Naive B cell (primary cell): ENCODE results near the gene SEMA3F. TPM values are rescaled to one million over a fixed set of nuclear protein-coding genes. Genes with fewer than 3 reads are reported as not detected.

Experiments used
- ATAC-seq, 2 donors: fragments of 150-1000 bp; cut with Tn5 transposase; 2 replicates each; pipeline ENCODE4 v1.10.0; 2021; ENCODE audit warnings: low read depth in 2 of 2, mild to moderate bottlenecking in 2 of 2, moderate library complexity in 2 of 2
- DNase-seq: peaks from one replicate; pipeline ENCODE4 v3.0.0; 2022
- H3K27ac Mint-ChIP-seq, 6 donors: one replicate each; pipeline ENCODE4 v1.8.0; 2020 to 2022; ENCODE audit warnings: mild to moderate bottlenecking in 6 of 6, mixed read lengths in 6 of 6, moderate library complexity in 5 of 6, inconsistent platforms in 2 of 6
- H3K27me3 Mint-ChIP-seq, 3 donors: one replicate each; pipeline ENCODE4 v1.8.0; 2021 to 2022; ENCODE audit warnings: mixed read lengths in 3 of 3, mild to moderate bottlenecking in 1 of 3
- H3K36me3 Mint-ChIP-seq, 2 donors: one replicate each; pipeline ENCODE4 v1.8.0; 2020 to 2022; ENCODE audit warnings: mixed read lengths in 2 of 2, inconsistent platforms in 1 of 2, mild to moderate bottlenecking in 1 of 2
- H3K4me1 Mint-ChIP-seq, 3 donors: one replicate each; pipeline ENCODE4 v1.8.0; 2020 to 2022; ENCODE audit warnings: mixed read lengths in 3 of 3, inconsistent platforms in 1 of 3, mild to moderate bottlenecking in 1 of 3, moderate library complexity in 1 of 3
- H3K4me3 Mint-ChIP-seq, 8 donors: one replicate each; pipeline ENCODE4 v1.8.0; 2020 to 2022; ENCODE audit warnings: mild to moderate bottlenecking in 8 of 8, mixed read lengths in 8 of 8, moderate library complexity in 8 of 8, inconsistent platforms in 2 of 8
- H3K9me3 Mint-ChIP-seq, 7 donors: one replicate each; pipeline ENCODE4 v1.8.0; 2020 to 2022; ENCODE audit warnings: mixed read lengths in 7 of 7, mild to moderate bottlenecking in 5 of 7, inconsistent platforms in 2 of 7, moderate library complexity in 1 of 7
- polyA plus RNA-seq, 6 donors: library from polyadenylated mRNA; unstranded; fragments of 300-500 nt; fragmentation: Illumina TruSeq; gene quantifications; one replicate each; pipeline ENCODE4 v1.2.3, GENCODE V29; 2021; ENCODE audit warnings: low read depth in 6 of 6

SEMA3F gene
- polyA plus RNA-seq, 6 donors from 2014 or later = not detected

DNA sequence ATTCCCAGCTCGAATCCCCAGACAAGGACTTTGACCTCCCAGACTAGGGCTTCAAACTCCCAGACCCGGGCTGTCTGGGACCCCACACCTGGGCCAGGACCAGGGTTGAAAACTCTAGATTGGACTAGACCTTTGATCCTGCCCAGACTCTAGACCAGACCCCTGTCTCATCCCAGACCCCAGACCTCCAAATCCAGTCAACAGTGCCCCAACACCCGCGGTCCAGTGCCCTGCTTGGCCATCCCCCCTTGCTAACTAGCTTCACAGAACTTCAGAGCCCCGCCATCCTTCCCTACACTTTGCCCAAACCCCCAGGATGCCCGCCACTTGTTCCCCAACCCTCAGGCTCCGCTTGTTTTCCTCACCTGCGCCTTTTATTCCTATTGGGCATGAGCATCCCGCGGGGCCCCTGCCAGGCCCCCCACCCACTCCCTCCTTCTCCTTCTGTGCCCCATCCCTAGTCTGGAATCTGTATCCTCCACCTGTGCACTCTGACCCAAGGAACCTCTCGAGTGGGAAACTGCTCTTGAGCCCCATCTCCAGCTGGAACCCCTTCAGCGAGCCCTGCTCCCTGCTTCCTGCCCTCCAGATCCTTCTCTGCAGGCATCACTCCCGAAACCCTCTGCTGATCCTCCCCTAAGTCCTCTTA lies 81.5 kb downstream of the SEMA3F start:
- Mint-ChIP-seq H3K27me3 (no peaks in the 10 kb centered on the region), H3K4me3 (peak overlapping the region; percentile 90 to 100 (median 98)), H3K4me1 (peaks cover 53 to 70% (median 67%) of the 10 kb centered on the region in 3 donors), H3K27ac (peak overlapping the region; percentile 85 to 97 (median 95)), H3K36me3 (peaks cover 0 to 11% of the 10 kb centered on the region in 2 donors), H3K9me3 (no peaks in the 10 kb centered on the region)
- DNase-seq = no peak
- no peak for ATAC-seq

DNA sequence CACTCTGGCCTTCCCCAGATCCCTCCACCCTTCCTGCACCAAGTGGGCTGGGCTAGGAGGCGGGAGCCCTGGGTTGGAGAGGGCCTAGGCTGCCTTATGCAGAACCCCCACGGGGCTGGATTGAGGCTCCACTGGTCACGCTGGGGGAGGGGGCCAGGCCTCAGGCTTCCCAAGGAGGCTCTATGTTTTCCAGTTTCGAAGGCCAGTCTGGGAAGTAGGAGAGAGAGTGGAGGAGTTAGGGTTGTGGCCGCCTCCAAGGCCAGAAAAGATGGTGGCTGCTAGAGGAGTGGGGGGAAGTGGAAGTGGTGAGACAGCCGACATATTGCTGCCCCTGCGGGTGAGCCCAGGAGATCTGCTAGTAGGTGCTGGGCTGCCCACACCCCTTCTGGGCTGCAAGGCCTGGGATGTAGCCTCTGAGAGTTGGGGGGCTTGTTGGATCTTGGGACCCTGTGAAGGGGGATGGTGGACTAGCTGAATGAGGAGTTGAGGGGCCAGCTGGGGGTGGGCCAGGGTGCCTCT lies 82.1 kb downstream of the SEMA3F start:
- Mint-ChIP-seq H3K4me1 (peaks cover 58 to 75% (median 73%) of the 10 kb centered on the region in 3 donors), H3K36me3 (peaks cover 0 to 11% of the 10 kb centered on the region in 2 donors), H3K4me3 (peak overlapping the region; percentile 90 to 100 (median 98)), H3K27me3 (no peaks in the 10 kb centered on the region), H3K27ac (peak overlapping the region; percentile 89 to 97 (median 96)), H3K9me3 (no peaks in the 10 kb centered on the region)
- peak; percentile 39 for DNase-seq
- no peak for ATAC-seq

DNA sequence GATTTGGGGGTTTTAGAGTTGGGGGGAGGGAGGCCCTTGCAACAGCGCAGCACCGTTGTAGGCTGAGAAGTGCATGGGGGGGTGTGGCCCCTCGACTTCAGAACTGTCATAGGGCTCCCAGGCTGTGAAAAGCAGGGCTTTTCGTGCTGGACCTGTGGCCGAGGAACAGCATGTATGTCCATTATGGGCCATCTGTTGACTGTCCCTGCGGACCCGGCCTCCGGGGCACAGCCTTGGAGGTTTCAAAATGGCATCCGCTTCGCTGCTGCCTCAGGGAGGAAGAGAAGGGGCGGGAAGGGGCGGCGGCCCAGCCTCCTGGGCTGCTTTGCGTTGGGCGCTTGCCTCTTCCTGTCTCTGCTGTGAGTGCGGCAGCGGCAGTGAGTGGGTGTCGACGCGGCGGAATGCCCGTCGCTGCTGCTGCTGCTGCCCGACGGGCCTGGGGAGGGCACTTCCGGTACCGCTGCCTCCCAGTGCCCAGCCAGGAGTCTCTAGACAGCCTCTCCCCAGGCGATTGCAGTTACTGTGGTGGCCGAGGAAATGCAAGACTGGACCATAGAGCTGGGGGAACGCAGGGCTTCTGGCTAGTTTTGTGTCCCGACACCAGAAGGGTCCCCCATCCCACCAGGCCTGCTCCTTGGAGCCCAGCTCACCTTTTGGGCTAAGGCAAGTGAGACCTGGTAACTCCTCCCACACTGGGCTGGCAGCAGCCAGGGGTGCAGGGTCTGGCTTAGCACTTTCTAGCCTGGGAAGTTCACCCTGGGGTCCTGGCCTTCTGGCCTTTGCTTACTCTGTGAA lies 82.8 kb downstream of the SEMA3F start:
- H3K4me3 Mint-ChIP-seq = peak overlapping the region; percentile 90 to 100 (median 98)
- peak overlapping the region; percentile 89 to 97 (median 96) for H3K27ac Mint-ChIP-seq
- ATAC-seq = peak; percentile 36 to 44
- peaks cover 0 to 11% of the 10 kb centered on the region in 2 donors for H3K36me3 Mint-ChIP-seq
- no peaks in the 10 kb centered on the region for H3K27me3 Mint-ChIP-seq
- H3K9me3 Mint-ChIP-seq = no peaks in the 10 kb centered on the region
- DNase-seq = peak; percentile 84
- H3K4me1 Mint-ChIP-seq = peaks cover 58 to 80% (median 76%) of the 10 kb centered on the region in 3 donors

GRCh38 chr3:50238549-50239026 lies 83.5 kb downstream of the SEMA3F start:
- Mint-ChIP-seq H3K4me1 (peaks cover 56 to 81% (median 76%) of the 10 kb centered on the region in 3 donors), H3K4me3 (peak overlapping the region; percentile 90 to 100 (median 98)), H3K9me3 (no peaks in the 10 kb centered on the region), H3K27me3 (no peaks in the 10 kb centered on the region), H3K27ac (peak overlapping the region in 5 of 6 donors; percentile 27 to 97 (median 96)), H3K36me3 (peaks cover 0 to 11% of the 10 kb centered on the region in 2 donors)
- DNase-seq = no peak
- no peak for ATAC-seq

Other genes starting within 250 kb of the SEMA3F start
- 10 to 100 TPM in 2 of 6 donors, 1 to 10 TPM in 4; 6.3 to 12.3 (median 8.0) TPM for gene MON1A, start 225.5 kb upstream of the SEMA3F start, polyA plus RNA-seq
- gene RBM6, start 215.2 kb upstream of the SEMA3F start, polyA plus RNA-seq = 10 to 100 TPM; 32.6 to 89.1 (median 50.0) TPM
- 10 to 100 TPM; 33.9 to 88.8 (median 37.7) TPM for gene RBM5, start 66.4 kb upstream of the SEMA3F start, polyA plus RNA-seq
- gene GNAT1, start 36.3 kb downstream of the SEMA3F start, polyA plus RNA-seq = not detected
- gene SLC38A3, start 49.9 kb downstream of the SEMA3F start, polyA plus RNA-seq = not detected
- gene GNAI2, start 80.9 kb downstream of the SEMA3F start, polyA plus RNA-seq = 100 to 1,000 TPM; 472 to 669 (median 550) TPM
- under 1 TPM in 1 of 6 donors, not detected in 5; 0.13 TPM for gene SEMA3B, start 113.8 kb downstream of the SEMA3F start, polyA plus RNA-seq
- gene LSMEM2, start 123.8 kb downstream of the SEMA3F start, polyA plus RNA-seq = under 1 TPM in 1 of 6 donors, not detected in 5; 0.19 TPM
- gene IFRD2, start 137.1 kb downstream of the SEMA3F start, polyA plus RNA-seq = 10 to 100 TPM; 42.7 to 68.3 (median 55.7) TPM
- gene HYAL3, start 144.1 kb downstream of the SEMA3F start, polyA plus RNA-seq = 1 to 10 TPM in 4 of 6 donors, under 1 TPM in 1, not detected in 1; 0.93 to 2.8 (median 1.6) TPM
- gene NAA80, start 144.1 kb downstream of the SEMA3F start, polyA plus RNA-seq = 10 to 100 TPM in 5 of 6 donors, 1 to 10 TPM in 1; 9.0 to 15.5 (median 11.6) TPM
- under 1 TPM in 3 of 6 donors, not detected in 3; 0.12 to 0.32 (median 0.15) TPM for gene HYAL1, start 148.2 kb downstream of the SEMA3F start, polyA plus RNA-seq
- gene HYAL2, start 167.4 kb downstream of the SEMA3F start, polyA plus RNA-seq = 1 to 10 TPM in 4 of 6 donors, under 1 TPM in 1, not detected in 1; 0.59 to 5.9 (median 3.4) TPM
- gene TUSC2, start 172.9 kb downstream of the SEMA3F start, polyA plus RNA-seq = 10 to 100 TPM; 39.2 to 60.2 (median 46.3) TPM
- 100 to 1,000 TPM in 2 of 6 donors, 10 to 100 TPM in 4; 71.9 to 147 (median 89.9) TPM for gene RASSF1, start 185.5 kb downstream of the SEMA3F start, polyA plus RNA-seq
- under 1 TPM in 1 of 6 donors, not detected in 5; 0.53 TPM for gene ZMYND10, start 190.4 kb downstream of the SEMA3F start, polyA plus RNA-seq
- 10 to 100 TPM; 17.9 to 31.8 (median 23.7) TPM for gene NPRL2, start 195.5 kb downstream of the SEMA3F start, polyA plus RNA-seq
- 10 to 100 TPM; 55.4 to 75.9 (median 65.2) TPM for gene CYB561D2, start 195.5 kb downstream of the SEMA3F start, polyA plus RNA-seq
- gene TMEM115, start 204.2 kb downstream of the SEMA3F start, polyA plus RNA-seq = 10 to 100 TPM; 24.5 to 34.1 (median 31.6) TPM